Measurements from ENCODE around the gene PSMD2.

PSMD2 gene

DNA sequence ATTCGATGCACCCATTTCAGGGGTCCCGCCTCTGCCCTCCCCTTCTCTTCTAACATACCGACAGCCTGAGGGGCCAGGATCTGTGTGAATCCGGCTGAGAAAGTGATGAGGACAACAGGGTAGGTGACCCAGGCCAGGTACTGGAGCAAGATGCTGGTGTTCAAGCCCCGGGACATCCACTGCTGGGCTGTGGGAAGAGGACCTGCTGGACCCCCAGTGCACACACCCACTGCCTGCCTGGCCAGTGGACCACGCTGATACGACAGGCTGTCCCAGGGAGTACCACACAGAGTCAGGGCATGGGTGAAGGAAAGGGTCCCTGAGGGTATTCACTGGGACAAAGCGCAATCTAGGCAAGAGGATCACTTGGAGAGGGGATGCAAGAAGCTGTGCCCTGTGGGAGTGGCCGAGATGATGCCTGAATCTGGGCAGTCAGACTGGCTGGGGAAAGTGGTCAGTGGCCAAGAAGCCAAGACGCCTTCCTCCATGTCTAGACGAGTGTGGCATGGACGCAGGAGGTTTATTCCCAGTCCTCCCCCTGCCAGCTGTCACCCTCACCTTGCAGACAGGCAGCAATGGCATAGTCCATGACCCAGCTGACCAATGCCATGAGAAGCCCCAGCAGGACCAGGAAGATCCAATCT is 59.2 kb downstream of the PSMD2 start:
- DNase-seq: no peak

All from activated CD4-positive, alpha-beta T cell treated with anti-CD3 and anti-CD28 coated beads, Interleukin-2, amount 50 U/mL, for 48 hours (primary cell).